ENCODE measurements around the gene LAPTM5.
"Not testable (repeated sequence)": the region's sequence is repeated elsewhere in the genome, so short reads cannot be mapped to it uniquely, and the experiment has no call there.

The LAPTM5 gene

DNA sequence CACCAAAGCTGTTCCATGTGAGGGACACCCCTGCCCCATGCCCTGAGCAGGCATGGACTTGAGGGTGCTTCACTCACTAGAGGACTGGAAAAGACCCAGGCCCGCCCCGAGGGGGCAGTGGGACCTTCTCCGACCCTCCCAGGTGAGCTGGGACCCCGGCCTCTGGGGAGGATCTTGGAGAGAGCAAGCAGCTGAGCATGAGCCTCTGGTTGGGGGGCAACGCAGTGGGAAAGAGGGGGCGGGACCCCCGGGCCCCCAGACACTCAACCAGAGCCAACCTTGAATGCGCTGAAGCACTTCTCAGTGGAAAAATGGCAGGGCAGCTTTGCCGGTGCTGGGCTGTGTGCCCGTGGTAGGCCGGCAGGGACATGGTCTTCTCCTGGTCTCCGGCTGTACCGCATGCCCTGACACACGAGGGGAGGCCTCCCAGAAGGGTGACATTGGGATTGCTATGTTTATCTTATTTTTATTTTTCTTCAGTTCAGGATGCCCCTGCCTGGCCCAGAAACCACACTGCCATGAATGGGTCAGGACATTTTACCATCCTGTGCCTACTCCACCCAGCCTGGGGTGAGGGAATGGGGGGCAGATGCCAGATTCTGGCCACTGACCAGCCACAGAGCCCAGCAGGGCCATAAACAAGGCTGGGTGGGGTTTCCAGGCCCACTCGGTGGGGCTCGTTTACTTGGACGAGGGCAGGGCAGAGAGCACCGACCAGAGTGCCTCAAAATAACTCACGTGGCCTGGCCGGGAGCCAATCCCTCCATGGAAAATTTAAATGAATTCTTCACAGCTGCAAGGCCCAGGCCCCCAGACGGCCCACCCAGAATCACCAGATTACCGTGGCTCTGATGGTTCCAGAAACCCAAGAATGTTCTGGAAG lies 17.2 kb upstream of the LAPTM5 start:
- peaks cover 8% of the 10 kb centered on the region for H3K36me3 Mint-ChIP-seq (ENCODE audit: insufficient read depth)
- no peak for DNase-seq (ENCODE audit: low spot score in 2 of 2)
- H3K4me1 Mint-ChIP-seq: peaks cover 24% of the 10 kb centered on the region
- no peaks in the 10 kb centered on the region for H3K27me3 Mint-ChIP-seq
- H3K9me3 Mint-ChIP-seq: no peaks in the 10 kb centered on the region
- no peak for ATAC-seq (replicated peaks; ENCODE audit: extremely low read depth, poor library complexity, severe bottlenecking)
- no peak overlapping the region for H3K4me3 Mint-ChIP-seq
- H3K27ac Mint-ChIP-seq (ENCODE audit: low read depth): no peak overlapping the region

DNA sequence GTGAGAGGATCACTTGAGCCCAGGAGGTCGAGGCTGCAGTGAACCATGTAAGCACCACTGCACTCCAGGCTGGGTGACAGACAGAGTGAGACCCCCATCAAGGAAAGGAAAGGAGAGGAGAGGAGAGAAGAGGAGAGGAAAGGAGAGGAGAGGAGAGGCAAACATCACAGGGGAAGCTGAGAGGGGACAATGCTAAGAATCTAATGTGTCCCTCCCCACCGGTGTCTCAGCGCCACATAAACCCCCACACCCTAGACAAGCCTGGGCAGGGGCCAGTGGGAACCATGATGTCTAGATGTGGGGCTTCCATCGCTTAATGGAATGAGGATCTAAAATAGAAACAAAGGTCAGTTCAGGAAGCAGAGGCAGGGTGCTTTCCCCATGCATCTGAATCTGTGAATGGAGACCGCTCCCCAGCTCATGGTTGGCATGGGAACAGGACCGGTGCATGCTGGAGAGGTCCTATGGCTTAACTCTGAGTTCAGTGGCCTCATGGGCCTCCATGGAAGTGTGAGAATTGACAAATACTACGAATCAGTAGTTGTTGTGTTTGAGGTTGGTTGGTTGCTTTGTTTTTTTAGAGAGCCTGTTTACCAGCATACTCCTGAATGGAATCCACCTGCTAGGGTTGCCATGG lies 16.3 kb upstream of the LAPTM5 start:
- Mint-ChIP-seq H3K27ac (ENCODE audit: low read depth) (no peak overlapping the region), H3K4me3 (no peak overlapping the region), H3K27me3 (no peaks in the 10 kb centered on the region), H3K36me3 (ENCODE audit: insufficient read depth) (peaks cover under 1% of the 10 kb centered on the region), H3K9me3 (no peaks in the 10 kb centered on the region), H3K4me1 (peaks cover 16% of the 10 kb centered on the region)
- DNase-seq (ENCODE audit: low spot score in 2 of 2) (no peak), ATAC-seq (replicated peaks; ENCODE audit: extremely low read depth, poor library complexity, severe bottlenecking) (no peak)

DNA sequence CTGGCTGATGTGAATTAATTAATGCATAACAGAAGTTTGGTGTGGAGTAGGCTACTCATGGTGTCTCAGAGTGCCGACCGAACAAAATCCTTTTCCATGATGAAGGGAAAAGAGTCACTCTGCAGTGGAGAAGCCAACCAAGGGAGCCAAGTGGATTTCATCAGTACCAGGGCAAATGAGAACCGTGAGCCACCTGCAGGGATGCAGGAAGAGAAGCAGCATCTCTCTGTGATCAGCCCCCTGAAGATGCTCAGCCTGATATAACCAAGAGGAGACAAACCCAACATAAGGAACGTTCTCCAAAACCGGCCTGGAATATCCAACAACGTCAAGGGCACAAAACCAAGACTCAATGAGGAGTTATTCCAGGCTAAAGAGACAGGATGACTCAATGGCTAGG lies 13.4 kb upstream of the LAPTM5 start:
- ATAC-seq (replicated peaks; ENCODE audit: extremely low read depth, poor library complexity, severe bottlenecking): no peak
- Mint-ChIP-seq H3K9me3 (no peaks in the 10 kb centered on the region), H3K36me3 (ENCODE audit: insufficient read depth) (peaks cover 1% of the 10 kb centered on the region), H3K27ac (ENCODE audit: low read depth) (no peak overlapping the region), H3K27me3 (no peaks in the 10 kb centered on the region), H3K4me1 (peaks cover 9% of the 10 kb centered on the region), H3K4me3 (no peak overlapping the region)
- DNase-seq (ENCODE audit: low spot score in 2 of 2): no peak

DNA sequence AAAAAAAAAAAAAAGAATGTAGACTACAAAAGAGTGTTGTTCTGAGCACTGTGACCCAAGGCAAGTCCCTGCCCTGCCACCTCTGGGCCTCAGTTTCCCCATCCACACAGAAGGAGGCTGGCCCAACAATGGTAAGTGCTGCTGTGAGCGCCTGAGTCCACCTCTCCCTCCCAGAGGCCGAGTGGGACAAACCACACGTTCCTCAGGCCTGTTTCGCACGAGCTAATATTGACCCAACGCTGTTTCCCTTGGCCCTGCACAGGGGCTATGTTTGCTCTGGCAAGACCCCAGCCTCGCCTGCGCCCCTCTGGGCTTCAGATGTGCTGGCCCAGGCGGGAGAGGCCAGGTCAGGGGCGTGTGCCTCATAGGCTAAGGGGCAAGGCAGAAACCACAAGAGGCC lies 12.6 kb upstream of the LAPTM5 start:
- Mint-ChIP-seq H3K36me3 (ENCODE audit: insufficient read depth) (peaks cover 2% of the 10 kb centered on the region), H3K9me3 (no peaks in the 10 kb centered on the region), H3K27ac (ENCODE audit: low read depth) (peak overlapping the region; percentile 25), H3K27me3 (no peaks in the 10 kb centered on the region), H3K4me1 (peaks cover 9% of the 10 kb centered on the region), H3K4me3 (no peak overlapping the region)
- DNase-seq (ENCODE audit: low spot score in 2 of 2) (no peak), ATAC-seq (replicated peaks; ENCODE audit: extremely low read depth, poor library complexity, severe bottlenecking) (no peak)

DNA sequence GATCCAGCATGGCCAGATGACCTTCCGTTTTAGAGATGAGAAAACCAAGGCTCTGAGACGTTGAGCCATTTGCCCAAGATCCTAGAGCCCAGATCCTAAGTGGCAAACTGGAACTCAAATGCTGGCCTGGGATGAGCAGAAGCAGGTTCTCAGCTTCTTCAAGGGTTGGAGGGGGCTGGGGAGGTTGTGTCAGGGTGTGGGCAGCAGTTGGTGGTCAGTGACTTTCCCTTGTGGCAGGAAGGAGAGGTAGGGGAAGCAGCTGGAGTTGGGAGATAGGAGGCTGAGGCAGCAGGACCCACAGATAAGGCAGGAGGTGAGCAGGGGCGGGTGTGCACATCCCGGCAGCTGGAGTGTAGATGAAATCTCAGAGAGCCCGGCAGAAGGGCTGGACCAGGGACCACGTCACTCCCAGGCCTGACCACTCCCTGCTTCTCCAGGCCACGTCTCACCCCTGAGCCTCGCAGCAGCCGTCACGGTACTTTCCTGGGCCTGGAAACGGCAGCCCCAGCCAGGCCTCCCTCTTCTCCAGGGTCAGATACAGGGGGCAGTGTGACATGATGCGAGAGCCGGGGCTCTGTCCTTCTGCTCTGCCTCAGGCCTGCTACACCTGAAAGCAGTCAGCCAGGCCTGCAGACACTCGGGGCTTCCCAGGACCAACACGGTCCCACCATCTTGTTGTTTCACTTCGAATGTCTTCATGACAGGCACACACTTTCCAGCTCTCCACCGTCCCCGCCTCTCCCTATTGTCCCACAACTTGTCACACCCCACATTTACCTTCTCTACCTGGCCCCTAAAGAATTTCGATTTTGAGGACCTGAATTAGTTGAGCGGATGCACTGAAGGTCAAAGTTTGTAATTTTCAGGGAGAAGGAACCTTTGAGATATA lies 11.5 kb upstream of the LAPTM5 start:
- Mint-ChIP-seq H3K36me3 (ENCODE audit: insufficient read depth) (peaks cover 2% of the 10 kb centered on the region), H3K9me3 (no peaks in the 10 kb centered on the region), H3K27ac (ENCODE audit: low read depth) (no peak overlapping the region), H3K4me1 (peaks cover 9% of the 10 kb centered on the region), H3K27me3 (no peaks in the 10 kb centered on the region), H3K4me3 (no peak overlapping the region)
- ATAC-seq (replicated peaks; ENCODE audit: extremely low read depth, poor library complexity, severe bottlenecking): no peak
- no peak for DNase-seq (ENCODE audit: low spot score in 2 of 2)

DNA sequence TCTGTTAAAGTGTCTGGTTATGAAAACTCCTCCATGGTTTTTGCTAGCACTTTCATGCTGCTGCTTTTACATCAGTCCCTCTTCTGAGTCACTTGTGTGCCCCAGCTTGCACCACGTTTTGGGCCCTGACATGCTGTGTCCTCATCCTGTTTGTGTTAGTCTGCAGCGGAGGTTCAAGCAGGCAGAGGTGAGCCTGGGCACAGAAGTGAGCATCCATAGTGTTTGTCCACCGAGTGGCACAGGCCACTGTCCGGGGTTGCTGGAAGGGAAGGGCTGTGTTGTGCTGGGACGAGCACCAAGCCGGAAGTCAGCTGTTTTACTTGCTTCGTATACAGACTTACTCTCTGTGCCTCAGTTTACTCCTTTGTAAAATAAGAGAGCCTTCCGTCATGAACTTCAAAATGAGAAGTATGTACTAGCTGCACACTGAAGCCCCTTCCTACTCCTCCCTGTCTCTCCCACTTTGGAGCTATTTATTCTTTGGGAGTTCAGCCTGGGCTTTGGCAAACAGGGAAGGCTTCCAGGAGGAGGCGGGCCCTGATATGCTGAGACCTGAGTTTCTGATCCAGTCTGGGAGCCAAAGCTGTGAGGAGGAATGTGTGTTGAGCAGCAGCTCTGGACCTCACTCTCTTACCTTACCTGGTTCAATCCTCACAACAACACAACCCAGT lies 10.7 kb upstream of the LAPTM5 start:
- no peak for DNase-seq (ENCODE audit: low spot score in 2 of 2)
- H3K9me3 Mint-ChIP-seq: no peaks in the 10 kb centered on the region
- peaks cover 2% of the 10 kb centered on the region for H3K36me3 Mint-ChIP-seq (ENCODE audit: insufficient read depth)
- H3K4me1 Mint-ChIP-seq: peaks cover 9% of the 10 kb centered on the region
- peak overlapping the region; percentile 14 for H3K27ac Mint-ChIP-seq (ENCODE audit: low read depth)
- no peaks in the 10 kb centered on the region for H3K27me3 Mint-ChIP-seq
- ATAC-seq (replicated peaks; ENCODE audit: extremely low read depth, poor library complexity, severe bottlenecking): no peak
- H3K4me3 Mint-ChIP-seq: no peak overlapping the region

DNA sequence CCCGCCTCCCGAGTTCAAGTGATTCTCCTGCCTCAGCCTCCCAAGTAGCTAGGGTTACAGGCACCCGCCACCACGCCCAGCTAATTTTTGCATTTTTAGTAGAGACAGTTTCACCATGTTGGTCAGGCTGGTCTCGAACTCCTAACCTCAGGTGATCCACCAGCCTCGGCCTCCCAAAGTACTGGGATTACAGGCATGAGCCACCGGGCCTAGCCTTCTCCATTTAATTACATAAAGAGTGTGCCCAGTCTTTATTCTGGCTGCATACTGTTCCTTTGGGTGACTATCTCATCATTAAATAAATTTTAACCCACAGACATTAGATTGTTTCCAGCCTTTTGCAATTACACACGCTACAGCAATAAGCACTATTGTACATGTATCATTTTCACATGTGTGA lies 9.4 kb upstream of the LAPTM5 start:
- not testable (repeated sequence) for H3K27me3 Mint-ChIP-seq; H3K27ac Mint-ChIP-seq (ENCODE audit: low read depth); H3K9me3 Mint-ChIP-seq; DNase-seq (ENCODE audit: low spot score in 2 of 2); ATAC-seq (replicated peaks; ENCODE audit: extremely low read depth, poor library complexity, severe bottlenecking); H3K36me3 Mint-ChIP-seq (ENCODE audit: insufficient read depth); H3K4me3 Mint-ChIP-seq
- H3K4me1 Mint-ChIP-seq: peaks cover 10% of the 10 kb centered on the region

DNA sequence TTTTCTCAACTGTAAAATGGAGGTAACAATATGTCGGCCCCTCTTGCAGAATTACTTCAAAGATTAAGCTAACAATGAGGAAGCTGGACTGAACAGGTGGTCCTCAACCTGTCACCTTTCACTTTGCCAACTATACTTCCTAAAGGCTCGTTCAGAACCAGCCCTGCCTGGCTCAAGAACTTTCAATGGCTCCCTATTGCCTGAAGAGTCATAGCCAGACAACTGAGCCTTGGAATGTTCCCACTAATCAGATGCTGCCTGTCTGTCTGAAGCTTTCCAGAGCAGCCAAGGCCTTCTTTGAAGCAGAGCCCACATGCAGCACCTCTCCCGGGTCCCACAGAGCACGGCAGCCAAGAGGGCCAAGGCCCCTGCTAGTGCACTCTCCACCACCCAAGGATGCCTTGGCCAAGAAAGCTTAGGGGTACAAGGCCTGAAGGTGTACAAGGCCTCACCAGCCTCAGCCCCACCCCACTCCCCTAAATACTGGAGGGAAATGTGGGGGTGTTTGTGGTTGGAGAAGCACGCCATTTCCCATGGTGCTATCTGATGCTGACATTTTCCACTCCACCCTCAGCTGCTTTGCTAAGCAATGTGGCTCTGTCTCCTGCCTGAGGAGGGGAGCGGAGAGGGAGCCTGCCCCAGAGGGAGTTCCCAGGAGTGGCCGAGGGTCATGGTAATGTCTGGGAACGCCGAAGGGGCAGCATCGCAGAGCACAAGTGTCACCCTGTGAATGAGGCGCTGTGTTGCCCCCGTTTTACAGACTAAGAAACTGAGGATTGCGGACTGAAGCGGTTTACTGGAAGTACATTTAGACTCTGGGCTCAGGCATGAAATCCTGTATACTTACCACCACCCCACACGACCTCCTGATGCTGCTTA lies 8.2 kb upstream of the LAPTM5 start:
- Mint-ChIP-seq H3K27ac (ENCODE audit: low read depth) (no peak overlapping the region), H3K4me3 (no peak overlapping the region), H3K27me3 (no peaks in the 10 kb centered on the region), H3K4me1 (peaks cover 18% of the 10 kb centered on the region), H3K9me3 (no peaks in the 10 kb centered on the region), H3K36me3 (ENCODE audit: insufficient read depth) (peaks cover 2% of the 10 kb centered on the region)
- ATAC-seq (replicated peaks; ENCODE audit: extremely low read depth, poor library complexity, severe bottlenecking) (no peak), DNase-seq (ENCODE audit: low spot score in 2 of 2) (no peak)

DNA sequence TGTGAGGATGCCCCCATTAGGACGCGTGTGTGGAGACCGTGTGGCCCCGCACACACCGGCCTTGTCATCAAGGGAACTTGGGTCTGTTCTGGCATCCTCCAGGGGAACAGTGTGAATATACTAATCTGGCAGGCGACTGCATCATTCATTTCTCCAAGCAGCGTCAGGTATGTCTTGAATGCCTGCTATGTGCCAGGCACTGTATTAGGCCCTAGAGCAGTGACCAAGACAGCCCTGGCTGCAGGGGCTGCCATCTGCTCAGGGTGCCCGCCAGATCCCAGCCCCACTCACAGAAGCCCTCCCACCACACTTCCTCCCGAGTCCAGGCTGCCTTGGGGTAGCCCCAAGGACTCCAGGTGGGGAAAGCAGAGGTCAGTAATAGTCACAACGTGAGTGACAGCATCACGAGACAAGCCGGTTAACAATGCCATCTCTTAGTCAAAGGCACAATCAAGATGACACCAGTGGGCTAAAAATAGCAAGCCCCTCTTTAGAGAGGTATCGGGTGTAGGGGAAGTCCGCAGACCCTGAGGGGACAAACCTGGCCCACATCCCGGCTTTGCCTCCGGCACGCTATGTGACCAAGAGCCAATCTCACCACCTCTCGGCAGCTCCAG lies 7.5 kb upstream of the LAPTM5 start:
- Mint-ChIP-seq H3K27ac (ENCODE audit: low read depth) (no peak overlapping the region), H3K4me1 (peaks cover 25% of the 10 kb centered on the region), H3K4me3 (no peak overlapping the region), H3K36me3 (ENCODE audit: insufficient read depth) (peaks cover 6% of the 10 kb centered on the region), H3K9me3 (no peaks in the 10 kb centered on the region), H3K27me3 (no peaks in the 10 kb centered on the region)
- ATAC-seq (replicated peaks; ENCODE audit: extremely low read depth, poor library complexity, severe bottlenecking) (no peak), DNase-seq (ENCODE audit: low spot score in 2 of 2) (no peak)

DNA sequence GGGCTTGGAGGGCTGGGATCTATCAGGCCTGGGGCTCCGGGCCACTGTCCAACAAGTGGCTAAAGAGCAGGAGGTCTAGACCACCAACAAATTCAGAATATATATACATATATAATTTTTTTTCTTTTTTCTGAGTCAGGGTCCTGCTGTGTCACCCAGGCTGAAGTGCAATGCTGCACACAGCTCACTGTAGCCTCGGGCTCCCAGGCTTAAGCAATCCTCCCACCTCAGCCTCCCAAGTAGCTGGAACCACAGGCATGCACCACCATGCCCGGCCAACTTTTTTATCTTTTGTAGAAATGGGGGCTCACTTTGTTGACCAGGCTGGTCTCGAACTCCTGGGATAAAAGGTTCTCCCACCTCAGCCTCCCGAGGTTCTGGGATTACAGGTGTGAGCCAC lies 6.8 kb upstream of the LAPTM5 start:
- no peak for DNase-seq (ENCODE audit: low spot score in 2 of 2)
- Mint-ChIP-seq H3K27ac (ENCODE audit: low read depth) (no peak overlapping the region), H3K9me3 (no peaks in the 10 kb centered on the region), H3K4me1 (peaks cover 32% of the 10 kb centered on the region), H3K4me3 (no peak overlapping the region), H3K36me3 (ENCODE audit: insufficient read depth) (peaks cover 10% of the 10 kb centered on the region), H3K27me3 (no peaks in the 10 kb centered on the region)
- no peak for ATAC-seq (replicated peaks; ENCODE audit: extremely low read depth, poor library complexity, severe bottlenecking)

DNA sequence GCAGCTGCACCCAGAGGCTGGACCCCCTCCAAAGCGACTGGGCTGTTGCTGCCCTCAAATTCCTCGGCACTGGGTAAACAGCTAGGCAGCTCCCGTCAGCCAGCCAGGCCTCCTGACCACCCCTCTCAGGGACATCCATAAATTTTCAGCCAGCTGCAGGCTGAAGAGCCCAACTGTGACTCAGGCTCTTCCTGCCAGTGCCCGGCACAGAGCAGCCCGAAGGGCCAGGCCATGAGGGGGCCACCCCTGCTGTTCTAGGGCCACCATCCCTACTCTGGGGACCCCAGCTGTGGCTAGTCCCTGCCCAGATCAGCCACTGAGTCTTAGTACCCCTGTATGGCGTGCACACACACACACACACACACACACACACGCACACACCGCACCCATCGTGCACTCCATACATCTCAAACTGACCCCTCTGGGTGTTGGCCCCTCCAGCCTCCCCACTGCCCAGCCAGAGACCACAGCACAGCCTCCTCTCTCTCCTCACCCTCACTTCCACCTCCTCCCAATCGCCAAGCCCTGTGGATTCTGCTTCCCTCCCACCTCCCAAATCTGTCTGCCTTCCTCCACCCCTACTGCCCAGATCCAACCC lies 6.2 kb upstream of the LAPTM5 start:
- H3K36me3 Mint-ChIP-seq (ENCODE audit: insufficient read depth): peaks cover 13% of the 10 kb centered on the region
- no peak overlapping the region for H3K27ac Mint-ChIP-seq (ENCODE audit: low read depth)
- no peaks in the 10 kb centered on the region for H3K9me3 Mint-ChIP-seq
- no peak overlapping the region for H3K4me3 Mint-ChIP-seq
- ATAC-seq (replicated peaks; ENCODE audit: extremely low read depth, poor library complexity, severe bottlenecking): no peak
- H3K4me1 Mint-ChIP-seq: peaks cover 37% of the 10 kb centered on the region
- DNase-seq (ENCODE audit: low spot score in 2 of 2): no peak
- H3K27me3 Mint-ChIP-seq: no peaks in the 10 kb centered on the region
